Thoracic aorta (tissue), 2 donors: Measurements from ENCODE around the gene SIN3A. TPM values are rescaled to one million over a fixed set of nuclear protein-coding genes. Genes with fewer than 3 reads are reported as not detected.

Experiments used
- ATAC-seq: fragments of 150-250 bp; one replicate; pipeline ENCODE4 v1.8.0; 2017; ENCODE audit warnings: low read depth; ENCODE audit not compliant: insufficient number of reproducible peaks, low FRiP score
- DNase-seq: peaks from one replicate; pipeline ENCODE4 v3.0.0-alpha.2; 2020; ENCODE audit warnings: low spot score
- H3K27ac ChIP-seq, 2 donors: fragments of 200-600 bp; sonication (generic); 1 replicate in 1 of 2; 2 replicates in 1 of 2; pipeline ENCODE4 v1.5.1; 2016; ENCODE audit warnings: mild to moderate bottlenecking in 2 of 2, moderate library complexity in 2 of 2
- H3K27me3 ChIP-seq: fragments of 200-600 bp; sonication (generic); replicated peaks from 2 replicates; pipeline ENCODE4 v1.6.0; 2016; ENCODE audit warnings: mild to moderate bottlenecking; ENCODE audit not compliant: insufficient read depth
- H3K36me3 ChIP-seq: fragments of 200-600 bp; sonication (generic); one replicate; pipeline ENCODE4 v1.5.1; 2016
- H3K4me1 ChIP-seq, 2 donors: fragments of 200-600 bp; sonication (generic); 1 replicate in 1 of 2; 2 replicates in 1 of 2; pipeline versions ENCODE4 v1.5.1 to v1.6.0; 2016; ENCODE audit warnings: low read depth in 2 of 2, mild to moderate bottlenecking in 1 of 2; ENCODE audit not compliant: control insufficient read depth in 1 of 2
- H3K4me3 ChIP-seq: fragments of 200-600 bp; sonication (generic); 2 replicates; pipeline ENCODE4 v1.5.1; 2016; ENCODE audit warnings: mild to moderate bottlenecking
- H3K9me3 ChIP-seq: fragments of 200-600 bp; sonication (generic); 2 replicates; pipeline ENCODE4 v1.5.1; 2016
- total RNA-seq, 2 donors: library from RNA; depleted of rRNA; stranded (reverse); fragments of >200 nt; gene quantifications; one replicate each; pipeline versions ENCODE4 v1.1.0 to v1.2.3, GENCODE V29; 2016
- TF ChIP-seq, protein P1 (sequence below): fragments of 200-600 bp; sonication (generic); IDR thresholded peaks from one replicate; pipeline ENCODE4 v1.5.1; 2019; ENCODE audit warnings: antibody characterized with exemption

The SIN3A gene
- total RNA-seq, 2 donors from 2014 or later = 34.0 to 52.5 TPM

DNA sequence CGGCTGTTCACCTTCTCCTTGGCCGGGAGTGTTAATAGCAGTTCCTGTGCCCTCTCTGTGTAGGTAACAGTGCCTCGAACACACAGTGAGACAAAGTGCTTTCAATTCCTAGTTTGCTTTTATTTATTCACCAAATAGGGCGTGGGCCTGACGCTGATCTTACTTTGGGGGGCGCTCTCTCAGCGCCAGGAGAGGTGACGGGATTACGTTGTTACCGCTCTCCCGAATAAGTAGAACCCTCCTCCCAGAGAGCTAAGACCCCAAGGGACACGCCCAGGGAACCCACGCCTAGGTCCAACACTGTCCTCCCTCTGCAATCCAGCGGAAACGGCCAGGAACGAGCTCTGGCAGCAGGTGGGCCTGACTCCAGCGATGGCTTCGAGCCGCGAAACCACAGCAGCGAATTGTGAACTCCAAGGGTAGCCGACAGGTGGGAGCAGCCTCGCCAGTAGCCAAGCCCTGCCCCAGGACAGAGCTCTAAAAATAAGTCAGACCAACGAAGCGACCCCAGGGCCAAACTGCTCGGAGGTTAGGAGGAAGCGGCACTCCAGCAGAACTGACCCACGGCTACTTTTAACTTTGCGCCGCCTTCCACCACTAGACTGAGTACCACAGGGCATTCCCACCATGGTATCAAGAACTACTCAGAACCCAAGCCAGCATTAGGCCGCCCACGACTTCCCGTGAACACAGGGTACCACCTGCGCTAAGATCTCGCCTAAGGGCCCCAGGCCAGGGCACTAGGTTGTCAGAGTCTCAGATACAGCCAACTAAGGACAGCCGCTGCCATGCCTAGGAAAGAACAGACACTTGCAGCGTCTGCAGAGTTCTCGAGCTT is 1.6 kb upstream of the SIN3A start:
- no peak for DNase-seq
- Histone ChIP-seq H3K27me3 (no peaks in the 10 kb centered on the region), H3K4me1 (peaks cover 16 to 33% of the 10 kb centered on the region in 2 donors), H3K9me3 (no peaks in the 10 kb centered on the region), H3K27ac (peak overlapping the region; percentile 90 to 99), H3K4me3 (peak overlapping the region; percentile 81), H3K36me3 (no peaks in the 10 kb centered on the region)
- TF ChIP-seq, protein P1, sequence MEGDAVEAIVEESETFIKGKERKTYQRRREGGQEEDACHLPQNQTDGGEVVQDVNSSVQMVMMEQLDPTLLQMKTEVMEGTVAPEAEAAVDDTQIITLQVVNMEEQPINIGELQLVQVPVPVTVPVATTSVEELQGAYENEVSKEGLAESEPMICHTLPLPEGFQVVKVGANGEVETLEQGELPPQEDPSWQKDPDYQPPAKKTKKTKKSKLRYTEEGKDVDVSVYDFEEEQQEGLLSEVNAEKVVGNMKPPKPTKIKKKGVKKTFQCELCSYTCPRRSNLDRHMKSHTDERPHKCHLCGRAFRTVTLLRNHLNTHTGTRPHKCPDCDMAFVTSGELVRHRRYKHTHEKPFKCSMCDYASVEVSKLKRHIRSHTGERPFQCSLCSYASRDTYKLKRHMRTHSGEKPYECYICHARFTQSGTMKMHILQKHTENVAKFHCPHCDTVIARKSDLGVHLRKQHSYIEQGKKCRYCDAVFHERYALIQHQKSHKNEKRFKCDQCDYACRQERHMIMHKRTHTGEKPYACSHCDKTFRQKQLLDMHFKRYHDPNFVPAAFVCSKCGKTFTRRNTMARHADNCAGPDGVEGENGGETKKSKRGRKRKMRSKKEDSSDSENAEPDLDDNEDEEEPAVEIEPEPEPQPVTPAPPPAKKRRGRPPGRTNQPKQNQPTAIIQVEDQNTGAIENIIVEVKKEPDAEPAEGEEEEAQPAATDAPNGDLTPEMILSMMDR = no peak
- no peak for ATAC-seq

DNA sequence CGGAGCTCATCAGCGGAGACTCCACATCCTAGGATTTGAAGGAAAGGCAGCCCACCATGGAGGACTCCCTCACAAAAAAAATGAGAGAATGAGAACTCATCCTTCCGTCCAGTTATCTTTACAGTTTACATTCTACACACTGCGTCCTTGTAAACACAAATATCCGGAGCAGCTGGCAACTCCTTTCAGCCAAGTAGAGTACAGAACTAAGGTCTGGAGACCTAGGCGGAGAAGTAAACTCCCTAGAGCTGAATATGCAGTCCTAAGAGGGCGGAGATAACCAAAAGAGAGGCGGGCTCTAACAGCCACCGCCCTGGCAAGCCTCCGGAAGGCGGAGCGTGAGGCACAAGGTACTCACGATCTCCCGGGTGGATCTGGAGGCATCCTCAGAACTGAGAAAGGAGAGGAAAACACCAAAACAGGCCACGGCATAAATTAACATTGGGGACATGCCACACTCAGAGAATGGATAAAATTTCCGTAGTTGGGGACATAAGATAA is 924 bp upstream of the SIN3A start:
- Histone ChIP-seq H3K4me3 (peak overlapping the region; percentile 81), H3K27ac (peak overlapping the region; percentile 90 to 99), H3K36me3 (no peaks in the 10 kb centered on the region), H3K4me1 (peaks cover 16 to 33% of the 10 kb centered on the region in 2 donors), H3K27me3 (no peaks in the 10 kb centered on the region), H3K9me3 (no peaks in the 10 kb centered on the region)
- TF ChIP-seq, protein P1 = no peak
- ATAC-seq = peak; percentile 15
- DNase-seq = peak; percentile 64

DNA sequence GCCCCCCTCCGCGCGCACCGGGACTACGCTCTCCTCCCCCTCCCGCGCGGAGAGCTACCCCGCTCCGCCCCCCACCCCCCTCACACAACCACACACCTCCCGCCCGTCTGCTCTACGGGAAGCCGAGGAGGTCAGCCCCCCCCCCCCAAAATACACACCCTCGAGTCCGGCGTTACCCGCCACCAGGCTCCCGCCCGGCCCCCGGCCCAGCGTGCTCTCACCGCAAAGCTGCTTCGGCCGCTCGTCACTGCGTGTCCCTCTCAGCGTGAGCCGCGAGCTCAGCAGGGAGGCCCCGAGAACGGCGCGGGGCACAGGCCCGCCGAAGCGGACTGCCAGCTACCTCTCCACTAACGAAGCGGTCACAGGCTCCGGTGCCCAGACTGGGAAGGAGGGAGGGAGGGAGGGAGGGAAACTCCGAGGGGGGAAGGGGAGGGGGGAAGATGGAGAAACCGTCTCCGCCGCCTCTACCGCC is 252 bp downstream of the SIN3A start:
- TF ChIP-seq, protein P1 = no peak
- H3K27me3 ChIP-seq = no peaks in the 10 kb centered on the region
- no peaks in the 10 kb centered on the region for H3K36me3 ChIP-seq
- H3K4me1 ChIP-seq = peaks cover 15 to 25% of the 10 kb centered on the region in 2 donors
- DNase-seq = no peak
- ATAC-seq = no peak
- H3K9me3 ChIP-seq = no peaks in the 10 kb centered on the region
- peak overlapping the region; percentile 96 to 99 for H3K27ac ChIP-seq
- peak overlapping the region; percentile 90 for H3K4me3 ChIP-seq

DNA sequence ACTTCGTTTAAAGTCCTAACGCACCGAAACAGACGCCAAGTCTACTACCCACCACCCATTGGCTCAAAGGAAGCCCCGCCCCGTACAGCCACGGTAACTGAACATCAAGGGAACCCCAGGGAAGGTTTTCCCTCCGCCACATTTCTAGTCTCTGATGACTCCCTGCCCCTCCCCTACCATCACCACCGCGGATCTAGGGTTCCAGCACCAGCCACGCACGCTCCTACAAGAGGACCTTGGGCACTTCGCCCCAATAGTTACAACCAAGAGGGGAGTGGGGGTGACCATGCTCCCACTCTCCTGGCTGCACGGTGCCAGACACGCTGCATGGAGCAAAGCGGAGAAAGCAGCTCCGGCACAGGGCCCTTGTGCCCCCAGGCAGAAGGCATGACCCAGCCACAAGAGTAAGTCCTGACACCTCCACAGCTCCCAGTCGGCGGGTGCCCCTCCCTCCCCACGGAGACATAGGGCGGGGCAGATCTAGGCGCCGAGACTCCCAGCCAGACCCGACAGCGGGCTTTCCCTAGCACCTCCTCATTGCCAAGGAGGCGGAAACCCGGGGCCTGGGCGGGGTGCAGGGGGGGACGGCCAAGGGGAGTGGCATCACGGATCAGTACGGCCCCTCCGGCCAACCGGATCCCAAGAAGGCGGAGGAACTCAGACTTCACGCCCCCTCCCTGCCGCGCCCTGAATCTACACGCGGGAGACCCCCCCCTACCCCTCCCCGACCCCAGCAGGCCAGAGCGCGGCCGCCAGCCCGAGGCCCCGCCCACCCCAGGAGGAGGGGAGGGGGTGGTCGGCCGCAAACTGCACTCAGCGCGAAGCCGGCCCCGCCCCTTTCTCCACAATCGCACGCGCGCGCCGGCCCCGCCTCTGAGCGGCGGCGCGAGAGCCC is 936 bp downstream of the SIN3A start:
- peaks cover 13 to 23% of the 10 kb centered on the region in 2 donors for H3K4me1 ChIP-seq
- DNase-seq (peak; percentile 92), ATAC-seq (no peak)
- H3K36me3 ChIP-seq = no peaks in the 10 kb centered on the region
- H3K27ac ChIP-seq = peak overlapping the region; percentile 70 to 99
- no peaks in the 10 kb centered on the region for H3K27me3 ChIP-seq
- H3K9me3 ChIP-seq = no peaks in the 10 kb centered on the region
- peak overlapping the region; percentile 90 for H3K4me3 ChIP-seq
- TF ChIP-seq, protein P1 = no peak
